Astrocyte (in vitro differentiated cells and primary cell): ENCODE results near the gene ARHGAP26.

Experiments
- CTCF ChIP-seq: IDR thresholded peaks from 2 replicates; pipeline ENCODE4 v1.5.1; 2011; ENCODE audit warnings: low read depth, mild to moderate bottlenecking, inconsistent platforms, low read length, moderate library complexity; ENCODE audit not compliant: insufficient read depth
- EZH2 ChIP-seq: IDR thresholded peaks from 2 replicates; pipeline ENCODE4 v1.6.1; 2012; ENCODE audit warnings: mild to moderate bottlenecking, low read length, inconsistent platforms; ENCODE audit not compliant: insufficient read depth

GRCh38 chr5:143262393-143263174 lies 492.4 kb downstream of the ARHGAP26 start:
- TF ChIP-seq CTCF (no peak), EZH2 (no peak)
